Measurements from ENCODE around the gene CREB5.

DNA sequence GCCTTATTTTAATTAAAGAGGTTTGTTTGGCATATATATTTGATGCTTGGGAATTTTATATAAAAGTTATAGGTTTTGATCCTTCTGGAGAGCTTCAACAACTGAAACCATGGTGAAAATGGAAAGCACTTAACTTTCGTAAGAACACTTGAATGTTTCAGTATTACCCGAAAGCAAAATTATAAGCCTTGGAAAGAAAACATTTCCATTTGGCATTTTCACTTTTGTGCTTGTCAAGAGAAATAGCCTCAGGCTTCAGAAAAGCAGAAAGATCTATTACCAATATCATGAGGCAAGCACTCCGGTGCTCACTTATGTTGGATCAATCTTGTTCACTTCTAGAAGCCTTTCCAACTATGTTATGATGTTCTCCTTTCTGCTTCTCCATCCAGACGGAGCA lies 289.9 kb downstream of the CREB5 start:
- TF ChIP-seq, protein P1, sequence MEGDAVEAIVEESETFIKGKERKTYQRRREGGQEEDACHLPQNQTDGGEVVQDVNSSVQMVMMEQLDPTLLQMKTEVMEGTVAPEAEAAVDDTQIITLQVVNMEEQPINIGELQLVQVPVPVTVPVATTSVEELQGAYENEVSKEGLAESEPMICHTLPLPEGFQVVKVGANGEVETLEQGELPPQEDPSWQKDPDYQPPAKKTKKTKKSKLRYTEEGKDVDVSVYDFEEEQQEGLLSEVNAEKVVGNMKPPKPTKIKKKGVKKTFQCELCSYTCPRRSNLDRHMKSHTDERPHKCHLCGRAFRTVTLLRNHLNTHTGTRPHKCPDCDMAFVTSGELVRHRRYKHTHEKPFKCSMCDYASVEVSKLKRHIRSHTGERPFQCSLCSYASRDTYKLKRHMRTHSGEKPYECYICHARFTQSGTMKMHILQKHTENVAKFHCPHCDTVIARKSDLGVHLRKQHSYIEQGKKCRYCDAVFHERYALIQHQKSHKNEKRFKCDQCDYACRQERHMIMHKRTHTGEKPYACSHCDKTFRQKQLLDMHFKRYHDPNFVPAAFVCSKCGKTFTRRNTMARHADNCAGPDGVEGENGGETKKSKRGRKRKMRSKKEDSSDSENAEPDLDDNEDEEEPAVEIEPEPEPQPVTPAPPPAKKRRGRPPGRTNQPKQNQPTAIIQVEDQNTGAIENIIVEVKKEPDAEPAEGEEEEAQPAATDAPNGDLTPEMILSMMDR (IDR thresholded peaks at IDR 0.05): no peak
- TF ChIP-seq POLR2A (IDR thresholded peaks at IDR 0.05): no peak
